ENCODE measurements around the gene ECSCR.
A peak's percentile ranks its signal among the peaks of the same experiment; 100 is the strongest.
"Not testable (repeated sequence)": the region's sequence is repeated elsewhere in the genome, so short reads cannot be mapped to it uniquely, and the experiment has no call there.

The ECSCR gene

GRCh38 chr5:139443831-139444453 is 18.6 kb downstream of the ECSCR start:
- DNase-seq, result no peak

GRCh38 chr5:139440416-139440815 is 22.1 kb downstream of the ECSCR start:
- DNase-seq, result not testable (repeated sequence)

GRCh38 chr5:139439013-139439903 is 23.3 kb downstream of the ECSCR start, which contains the start of gene DNAJC18:
DNAJC18 (minus strand) TSS chr5:139439525; CDS start chr5:139439445, 80 bp downstream.
- peak; percentile 73 for DNase-seq

- DNase-seq, result no peak
Observed at GRCh38 chr5:139438707-139439012, 23.9 kb downstream of the ECSCR start.

- DNase-seq, result no peak
Observed at GRCh38 chr5:139435676-139436075, 26.9 kb downstream of the ECSCR start.

- DNase-seq, result no peak
Observed at GRCh38 chr5:139431706-139432105, 30.8 kb downstream of the ECSCR start.

- no peak for DNase-seq
Observed at GRCh38 chr5:139430015-139430414, 32.5 kb downstream of the ECSCR start.

GRCh38 chr5:139426203-139426885 is 36.2 kb downstream of the ECSCR start:
- DNase-seq, result no peak

GRCh38 chr5:139425497-139425896 is 37.0 kb downstream of the ECSCR start:
- DNase-seq, result no peak

GRCh38 chr5:139422307-139422893 is 40.1 kb downstream of the ECSCR start:
- no peak for DNase-seq

- no peak for DNase-seq
Observed at GRCh38 chr5:139419226-139420192, 43.0 kb downstream of the ECSCR start.

- DNase-seq, result no peak
Observed at GRCh38 chr5:139418793-139419192, 43.8 kb downstream of the ECSCR start.

GRCh38 chr5:139417214-139417613 is 45.3 kb downstream of the ECSCR start:
- DNase-seq, result no peak

- DNase-seq, result no peak
Observed at GRCh38 chr5:139416651-139417050, 45.9 kb downstream of the ECSCR start.

- DNase-seq, result no peak
Observed at GRCh38 chr5:139415869-139416268, 46.7 kb downstream of the ECSCR start.

GRCh38 chr5:139415221-139415861 is 47.2 kb downstream of the ECSCR start:
- DNase-seq, result no peak

GRCh38 chr5:139414581-139415130 is 47.9 kb downstream of the ECSCR start:
- DNase-seq, result no peak

- no peak for DNase-seq
Observed at GRCh38 chr5:139413963-139414362, 48.6 kb downstream of the ECSCR start.

- DNase-seq, result no peak
Observed at GRCh38 chr5:139413153-139413552, 49.4 kb downstream of the ECSCR start.

GRCh38 chr5:139410993-139411828 is 51.3 kb downstream of the ECSCR start:
- no peak for DNase-seq

Measured in GOT3 (cell line).